ENCODE data around the gene KCNJ3.

GRCh38 chr2:154670083-154670482 is 28.4 kb upstream of the KCNJ3 start:
- TF ChIP-seq POLR2AphosphoS5 (IDR thresholded peaks at IDR 0.05; ENCODE audit: borderline replicate concordance, low read depth, low read length) (no peak), EZH2 (IDR thresholded peaks at IDR 0.05) (no peak), FOXP2 (optimal IDR thresholded peaks at IDR 0.05; ENCODE audit: control extremely low read depth, extremely low read length, insufficient read depth) (no peak)

All from SK-N-MC (cell line).